Uterus (tissue), 4 donors: ENCODE data around the gene MORN2. TPM values are rescaled to one million over a fixed set of nuclear protein-coding genes. Genes with fewer than 3 reads are reported as not detected.

Experiments used
- DNase-seq, 2 donors: peaks; one replicate each; pipeline ENCODE4 v3.0.0-alpha.2; 2019 to 2020
- H3K27ac ChIP-seq, 2 donors: fragments of 200-600 bp; sonication (generic); 1 replicate in 1 of 2; 2 replicates in 1 of 2; pipeline ENCODE4 v1.5.1; 2016 to 2018
- H3K27me3 ChIP-seq, 2 donors: fragments of 200-600 bp; sonication (generic); one replicate each; pipeline ENCODE4 v1.5.1; 2018 to 2019; ENCODE audit warnings: control low read depth in 1 of 2
- H3K36me3 ChIP-seq, 2 donors: fragments of 200-600 bp; sonication (generic); one replicate each; pipeline ENCODE4 v1.5.1; 2019; ENCODE audit warnings: control low read depth in 1 of 2
- H3K4me1 ChIP-seq, 2 donors: fragments of 200-600 bp; sonication (generic); one replicate each; pipeline ENCODE4 v1.5.1; 2018 to 2019; ENCODE audit warnings: control low read depth in 1 of 2
- H3K4me3 ChIP-seq, 2 donors: fragments of 200-600 bp; sonication (generic); 1 replicate in 1 of 2; 2 replicates in 1 of 2; pipeline ENCODE4 v1.5.1; 2018 to 2019; ENCODE audit warnings: mild to moderate bottlenecking in 1 of 2
- H3K9me3 ChIP-seq, 2 donors: fragments of 200-600 bp; sonication (generic); one replicate each; pipeline ENCODE4 v1.5.1; 2019; ENCODE audit warnings: control low read depth in 1 of 2
- POLR2A ChIP-seq, 2 donors: fragments of 450-650 bp; IDR thresholded peaks; one replicate each; pipeline ENCODE4 v1.6.1; 2016; ENCODE audit warnings: antibody characterized with exemption in 2 of 2, mild to moderate bottlenecking in 1 of 2, moderate library complexity in 1 of 2
- intact Hi-C: fragments of 100-400 bp; cut with DNase I; formaldehyde crosslinking; loops from one replicate; pipeline ENCODE4 v1.15.1; 2023; ENCODE audit warnings: low total_unique reads
- total RNA-seq, 4 donors: library from RNA; depleted of rRNA in 3 of 4; stranded (reverse); fragments of >200 nt in 3 of 4; gene quantifications; one replicate each; pipeline versions ENCODE4 v1.1.0 to v1.2.4, GENCODE V29; 2014 to 2023
- TF ChIP-seq, protein P1 (sequence below), 4 experiments: fragments of 200-600 bp in 2 of 4; fragments of 450-650 bp in 2 of 4; sonication (generic) in 2 of 4; IDR thresholded peaks; one replicate each; pipeline ENCODE4 v1.5.1; 2016 to 2019; ENCODE audit warnings: antibody characterized with exemption in 4 of 4, mild to moderate bottlenecking in 2 of 4, moderate library complexity in 1 of 4
- donor health status: DM: yes; HTN: yes; CAD: no.

The MORN2 gene
- total RNA-seq, 4 donors from 2014 or later, result 2.0 to 16.3 (median 10.6) TPM

- TF ChIP-seq, protein P1, sequence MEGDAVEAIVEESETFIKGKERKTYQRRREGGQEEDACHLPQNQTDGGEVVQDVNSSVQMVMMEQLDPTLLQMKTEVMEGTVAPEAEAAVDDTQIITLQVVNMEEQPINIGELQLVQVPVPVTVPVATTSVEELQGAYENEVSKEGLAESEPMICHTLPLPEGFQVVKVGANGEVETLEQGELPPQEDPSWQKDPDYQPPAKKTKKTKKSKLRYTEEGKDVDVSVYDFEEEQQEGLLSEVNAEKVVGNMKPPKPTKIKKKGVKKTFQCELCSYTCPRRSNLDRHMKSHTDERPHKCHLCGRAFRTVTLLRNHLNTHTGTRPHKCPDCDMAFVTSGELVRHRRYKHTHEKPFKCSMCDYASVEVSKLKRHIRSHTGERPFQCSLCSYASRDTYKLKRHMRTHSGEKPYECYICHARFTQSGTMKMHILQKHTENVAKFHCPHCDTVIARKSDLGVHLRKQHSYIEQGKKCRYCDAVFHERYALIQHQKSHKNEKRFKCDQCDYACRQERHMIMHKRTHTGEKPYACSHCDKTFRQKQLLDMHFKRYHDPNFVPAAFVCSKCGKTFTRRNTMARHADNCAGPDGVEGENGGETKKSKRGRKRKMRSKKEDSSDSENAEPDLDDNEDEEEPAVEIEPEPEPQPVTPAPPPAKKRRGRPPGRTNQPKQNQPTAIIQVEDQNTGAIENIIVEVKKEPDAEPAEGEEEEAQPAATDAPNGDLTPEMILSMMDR (IDR thresholded peaks at IDR 0.05), result no peak
- no peak for TF ChIP-seq POLR2A (IDR thresholded peaks at IDR 0.05)
- intact Hi-C loops, result no loop called here
- H3K27ac ChIP-seq, result peak overlapping the region; percentile 66 to 74
These were observed 575 bp upstream of the MORN2 start for GRCh38 chr2:38875227-38875575.

DNA sequence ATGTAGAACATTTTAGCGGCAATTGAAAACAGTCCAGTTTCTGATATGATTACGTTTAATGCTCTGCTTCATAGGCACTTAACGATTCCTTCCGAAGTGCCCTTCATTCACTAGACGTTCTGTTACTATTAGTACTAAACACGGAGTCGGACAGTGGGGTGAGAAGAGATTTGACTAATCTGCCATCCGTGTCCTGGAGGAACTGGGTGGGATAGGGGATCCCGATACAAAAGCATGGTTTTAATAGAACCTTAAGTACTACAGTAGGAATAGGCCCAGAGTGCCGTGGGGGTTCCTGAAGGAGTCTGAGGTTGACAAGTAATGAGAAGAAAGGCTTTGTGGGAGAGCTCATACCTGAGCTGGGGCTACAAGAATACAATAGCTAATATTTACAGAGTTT is 631 bp downstream of the MORN2 start:
- TF ChIP-seq, protein P1 (IDR thresholded peaks at IDR 0.05), result no peak
- TF ChIP-seq POLR2A (IDR thresholded peaks at IDR 0.05), result no peak
- Histone ChIP-seq H3K36me3 (no peaks in the 10 kb centered on the region), H3K4me1 (no peaks in the 10 kb centered on the region), H3K9me3 (no peaks in the 10 kb centered on the region), H3K27ac (peak overlapping the region; percentile 66 to 74), H3K27me3 (no peaks in the 10 kb centered on the region), H3K4me3 (peak overlapping the region; percentile 62 to 82)
- DNase-seq, result no peak
- intact Hi-C loops, result no loop called here

More at GRCh38 chr2:38875227-38875575, 575 bp upstream of the MORN2 start:
- Histone ChIP-seq H3K36me3 (no peaks in the 10 kb centered on the region), H3K4me1 (no peaks in the 10 kb centered on the region), H3K9me3 (peaks cover 0 to 4% of the 10 kb centered on the region in 2 donors), H3K4me3 (peak overlapping the region; percentile 62 to 82), H3K27me3 (no peaks in the 10 kb centered on the region)
- DNase-seq, result no peak

GRCh38 chr2:38886063-38886462 is 10.3 kb downstream of the MORN2 start:
- Histone ChIP-seq H3K4me1 (no peaks in the 10 kb centered on the region), H3K36me3 (no peaks in the 10 kb centered on the region), H3K4me3 (no peak overlapping the region), H3K27me3 (no peaks in the 10 kb centered on the region), H3K27ac (no peak overlapping the region), H3K9me3 (no peaks in the 10 kb centered on the region)
- intact Hi-C loops, result no loop called here
- TF ChIP-seq, protein P1 (IDR thresholded peaks at IDR 0.05), result no peak
- no peak for DNase-seq

DNA sequence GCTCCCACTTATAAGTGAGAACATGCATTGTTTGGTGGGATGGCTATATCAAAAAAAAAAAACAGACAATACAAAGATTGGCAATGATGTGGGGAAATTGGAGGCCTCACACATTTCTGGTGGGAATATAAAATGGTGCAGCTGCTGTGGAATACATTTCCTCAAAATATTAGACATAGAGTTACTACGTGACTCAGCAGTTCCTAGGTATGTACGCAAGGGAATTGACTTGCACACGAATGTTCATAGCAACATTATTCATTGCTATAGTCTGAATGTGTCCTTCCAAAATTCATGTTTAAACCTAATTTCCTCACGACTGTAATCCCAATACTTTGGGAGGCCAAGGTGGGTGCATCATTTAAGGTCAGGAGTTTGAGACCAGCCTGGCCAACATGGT is 11.6 kb downstream of the MORN2 start:
- intact Hi-C loops, result no loop called here
- no peaks in the 10 kb centered on the region for H3K36me3 ChIP-seq
- H3K27ac ChIP-seq, result no peak overlapping the region
- H3K4me1 ChIP-seq, result no peaks in the 10 kb centered on the region
- no peaks in the 10 kb centered on the region for H3K27me3 ChIP-seq
- no peak overlapping the region for H3K4me3 ChIP-seq
- no peak for DNase-seq
- no peaks in the 10 kb centered on the region for H3K9me3 ChIP-seq
- TF ChIP-seq, protein P1 (IDR thresholded peaks at IDR 0.05), result no peak
- TF ChIP-seq POLR2A (IDR thresholded peaks at IDR 0.05), result no peak

- Histone ChIP-seq H3K4me1 (no peaks in the 10 kb centered on the region), H3K9me3 (no peaks in the 10 kb centered on the region), H3K36me3 (no peaks in the 10 kb centered on the region), H3K27me3 (no peaks in the 10 kb centered on the region), H3K27ac (no peak overlapping the region), H3K4me3 (no peak overlapping the region)
- DNase-seq, result no peak
- intact Hi-C loops, result no loop called here
- TF ChIP-seq, protein P1 (IDR thresholded peaks at IDR 0.05), result no peak
- TF ChIP-seq POLR2A (IDR thresholded peaks at IDR 0.05), result no peak
These were observed 12.3 kb downstream of the MORN2 start for GRCh38 chr2:38887902-38888554.
